ENCODE data around the gene ST6GALNAC4.

GRCh38 chr9:127863191-127863621 is 53.6 kb downstream of the ST6GALNAC4 start:
- TF ChIP-seq CTCF (IDR thresholded peaks at IDR 0.05; ENCODE audit: low read depth, low read length, poor library complexity, severe bottlenecking) (no peak), EZH2phosphoT487 (IDR thresholded peaks at IDR 0.05; ENCODE audit: borderline replicate concordance, low read length) (no peak)

Data from DOHH2 (cell line).